Femur (tissue), 1 donor: ENCODE measurements around the gene AHRR.

Experiments used
- DNase-seq: peaks from one replicate; pipeline ENCODE4 v3.0.0-alpha.2; 2017

Gene AHRR

DNA sequence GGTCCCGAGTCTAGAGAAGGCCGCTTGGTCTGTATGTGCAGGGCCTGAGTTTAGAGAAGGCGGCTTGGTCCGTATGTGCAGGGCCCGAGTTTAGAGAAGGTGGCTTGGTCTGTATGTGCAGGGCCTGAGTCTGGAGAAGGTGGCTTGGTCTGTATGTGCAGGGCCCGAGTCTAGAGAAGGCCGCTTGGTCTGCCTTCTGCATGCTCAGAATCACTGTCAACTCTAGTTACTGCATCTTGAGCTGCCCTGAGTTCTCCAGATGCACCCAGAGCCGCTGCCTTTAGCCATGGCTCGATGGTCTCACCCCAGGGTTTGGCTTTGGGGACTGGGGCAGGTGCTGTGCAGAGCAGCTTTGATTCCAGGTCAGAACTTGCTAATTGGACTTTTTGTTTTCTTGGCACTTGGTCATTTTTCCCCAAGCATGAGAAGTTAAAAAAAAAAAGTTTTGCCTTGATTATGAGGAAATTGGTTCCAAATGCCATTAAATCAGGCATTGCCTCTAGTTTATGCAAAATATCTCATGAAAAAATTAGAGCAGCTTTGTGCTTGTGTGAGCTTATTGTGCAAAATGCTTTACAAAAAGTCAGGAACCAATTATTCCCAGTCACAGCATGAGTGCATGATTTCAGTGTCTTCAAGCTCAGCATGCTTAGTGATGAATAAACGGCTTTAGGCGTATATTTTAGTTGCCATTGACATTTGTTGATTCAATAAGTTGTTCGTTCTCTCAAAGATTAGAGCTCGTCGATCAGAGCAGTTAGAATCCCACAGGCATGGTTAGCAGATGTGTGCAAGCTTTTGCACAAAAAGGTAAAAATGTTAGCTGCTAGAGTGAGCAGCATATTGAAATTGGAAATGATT lies 96.0 kb downstream of the AHRR start:
- no peak for DNase-seq

- peak; percentile 65 for DNase-seq
Observed at GRCh38 chr5:418162-419121, 96.9 kb downstream of the AHRR start.

- no peak for DNase-seq
Observed at GRCh38 chr5:419970-420369, 98.5 kb downstream of the AHRR start.

DNA sequence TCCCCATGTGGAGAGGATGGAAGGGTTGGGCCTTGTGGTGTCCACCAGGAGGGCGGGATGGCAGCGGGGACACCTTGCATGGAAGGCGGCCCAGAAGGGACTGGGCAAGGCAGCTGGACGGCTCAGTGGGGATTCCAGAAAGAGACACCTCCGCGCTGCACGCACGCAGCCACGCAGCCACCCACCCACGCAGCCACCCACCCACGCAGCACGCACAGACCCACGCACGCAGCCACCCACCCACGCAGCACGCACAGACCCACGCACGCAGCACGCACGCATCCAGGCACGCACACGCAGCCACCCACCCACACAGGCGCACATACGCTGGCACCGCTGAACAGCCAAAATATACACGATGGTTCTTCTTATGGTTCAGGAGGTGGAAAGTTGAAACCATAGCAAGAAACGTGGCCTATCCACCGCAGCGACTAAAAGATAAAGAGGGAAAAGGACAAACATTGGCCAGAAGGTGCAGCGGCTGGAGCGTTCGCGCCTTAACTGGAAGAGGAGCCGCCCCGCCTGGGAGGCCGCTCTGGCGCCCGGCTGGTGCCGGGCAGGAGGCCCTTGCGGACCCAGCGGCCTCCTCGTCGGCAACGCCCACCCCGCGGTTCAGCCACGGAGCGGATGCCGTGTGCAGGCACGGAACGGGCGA lies 99.2 kb downstream of the AHRR start:
- DNase-seq, result no peak

DNA sequence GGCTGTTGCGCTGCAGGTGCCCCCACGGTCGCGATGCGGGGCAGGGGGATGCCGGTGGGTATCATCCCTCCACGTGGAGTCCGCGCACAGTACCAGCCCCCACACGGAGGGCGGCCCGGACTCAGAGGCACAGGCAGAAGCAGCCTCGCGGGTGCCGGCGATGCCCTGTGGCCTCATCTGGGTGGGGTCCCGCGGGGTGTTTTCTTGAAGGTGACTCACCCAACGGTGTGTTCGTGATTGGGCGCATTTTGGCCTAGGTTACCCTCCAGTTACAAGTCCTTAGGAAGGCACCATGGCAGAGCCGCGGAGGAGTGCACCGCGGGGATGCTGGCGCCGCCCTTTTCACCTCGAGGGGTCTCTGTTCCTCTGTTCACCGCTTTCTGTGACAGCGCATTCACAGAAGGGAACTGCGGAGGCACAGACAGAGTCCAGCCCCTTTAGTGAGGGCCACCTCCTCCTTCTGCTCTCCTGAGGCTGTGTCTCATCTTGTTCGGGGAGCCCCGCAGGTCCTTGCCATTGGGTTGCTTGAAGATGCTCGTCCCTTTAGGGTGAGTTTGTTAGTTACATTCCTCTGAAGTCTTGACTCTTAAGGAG lies 99.9 kb downstream of the AHRR start:
- no peak for DNase-seq

GRCh38 chr5:421901-422300 lies 100.4 kb downstream of the AHRR start:
- no peak for DNase-seq

DNA sequence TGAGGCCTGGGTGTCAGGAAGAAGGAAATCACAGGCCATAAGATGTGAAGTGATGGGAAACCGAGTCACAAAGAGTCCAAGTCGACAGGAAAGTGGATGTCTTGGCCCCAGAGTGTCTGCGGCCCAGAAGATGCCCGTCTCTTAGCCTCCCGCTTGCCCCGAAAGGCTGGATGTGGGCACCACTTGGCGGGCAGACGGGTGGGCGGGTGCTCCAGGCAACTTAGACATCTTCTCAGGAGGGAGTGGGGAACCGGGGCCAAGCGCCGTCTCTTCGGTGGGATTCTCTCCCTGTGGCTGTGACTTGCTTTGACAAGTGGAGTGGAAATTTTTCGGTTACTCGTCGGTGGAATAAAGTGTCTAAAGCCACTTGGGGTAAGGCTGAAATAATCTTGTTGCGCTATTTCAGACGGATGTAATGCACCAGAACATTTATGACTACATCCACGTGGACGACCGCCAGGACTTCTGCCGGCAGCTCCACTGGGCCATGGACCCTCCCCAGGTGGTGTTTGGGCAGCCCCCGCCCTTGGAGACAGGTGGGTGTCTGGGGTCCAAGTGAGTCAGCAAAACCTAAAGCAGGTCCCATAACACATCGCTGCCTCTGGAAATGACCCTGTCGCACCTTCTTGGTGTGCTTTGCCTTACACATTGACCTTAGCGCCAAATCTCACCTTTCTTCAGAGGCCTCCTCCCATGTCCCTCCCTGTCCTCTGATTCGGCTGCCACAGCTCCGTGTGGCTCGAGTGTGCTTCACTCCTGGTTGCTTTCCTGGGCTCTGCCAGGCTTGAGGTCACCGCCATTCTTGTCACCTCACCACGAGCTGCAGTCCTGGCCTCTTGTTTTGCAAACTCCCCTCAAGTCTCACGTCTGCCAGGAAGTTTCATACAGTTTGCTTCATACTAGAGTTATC lies 101.1 kb downstream of the AHRR start:
- DNase-seq, result no peak

- no peak for DNase-seq
Observed at GRCh38 chr5:423233-423565, 101.7 kb downstream of the AHRR start.

DNA sequence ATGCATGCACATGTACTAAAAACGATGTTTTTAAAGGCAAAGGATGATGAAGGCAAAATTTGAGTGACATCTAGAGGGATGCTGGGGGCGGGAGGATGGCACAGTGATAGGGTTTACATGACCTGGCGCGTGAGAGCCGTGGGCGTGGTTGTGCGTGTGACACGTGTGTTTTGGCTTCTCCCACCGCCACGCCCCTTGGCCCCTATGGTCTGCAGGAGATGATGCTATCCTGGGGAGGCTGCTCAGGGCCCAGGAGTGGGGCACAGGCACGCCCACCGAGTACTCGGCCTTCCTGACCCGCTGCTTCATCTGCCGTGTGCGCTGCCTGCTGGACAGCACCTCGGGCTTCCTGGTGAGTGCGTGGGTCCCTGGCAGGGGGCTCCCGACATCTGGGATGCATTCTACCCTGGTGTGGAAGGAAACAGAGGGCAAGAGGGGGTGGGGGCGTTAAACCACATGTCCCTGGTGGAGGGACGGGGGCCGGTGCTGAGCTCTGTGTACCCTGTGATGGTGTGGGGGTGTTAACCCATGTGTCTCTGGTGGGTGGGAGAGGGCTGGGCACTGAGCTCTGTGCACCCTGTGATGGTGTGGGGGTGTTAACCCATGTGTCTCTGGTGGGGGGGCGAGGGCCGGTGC lies 102.2 kb downstream of the AHRR start:
- DNase-seq, result no peak

GRCh38 chr5:424301-425110 lies 103.0 kb downstream of the AHRR start:
- DNase-seq, result no peak

GRCh38 chr5:425714-426113 lies 104.2 kb downstream of the AHRR start:
- no peak for DNase-seq

DNA sequence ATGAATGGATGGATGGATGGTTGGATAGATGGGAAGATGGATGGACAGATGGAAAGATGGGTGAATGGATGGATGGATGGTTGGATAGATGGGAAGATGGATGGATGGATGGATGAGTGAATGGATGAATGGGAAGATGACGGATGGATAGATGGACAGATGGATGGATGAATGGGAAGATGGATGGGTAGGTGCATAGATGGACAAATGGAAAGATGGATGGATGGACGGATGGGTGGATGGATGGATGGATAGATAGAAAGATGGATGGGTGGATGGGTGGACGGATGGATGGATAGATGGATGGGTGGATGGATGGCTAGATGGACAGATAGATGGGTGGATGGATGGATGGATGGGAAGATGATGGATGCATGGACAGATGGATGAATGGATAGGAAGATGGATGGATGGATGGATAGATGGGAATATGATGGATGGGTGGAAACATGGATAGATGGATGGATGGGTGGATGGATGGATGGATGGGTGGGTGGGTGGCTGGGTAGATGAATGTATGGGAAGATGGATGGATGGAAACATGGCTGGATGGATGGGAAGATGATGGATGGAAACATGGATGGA lies 105.0 kb downstream of the AHRR start:
- DNase-seq, result no peak

GRCh38 chr5:427415-428087 lies 106.0 kb downstream of the AHRR start:
- no peak for DNase-seq

GRCh38 chr5:428219-428618 lies 106.7 kb downstream of the AHRR start:
- DNase-seq, result no peak

DNA sequence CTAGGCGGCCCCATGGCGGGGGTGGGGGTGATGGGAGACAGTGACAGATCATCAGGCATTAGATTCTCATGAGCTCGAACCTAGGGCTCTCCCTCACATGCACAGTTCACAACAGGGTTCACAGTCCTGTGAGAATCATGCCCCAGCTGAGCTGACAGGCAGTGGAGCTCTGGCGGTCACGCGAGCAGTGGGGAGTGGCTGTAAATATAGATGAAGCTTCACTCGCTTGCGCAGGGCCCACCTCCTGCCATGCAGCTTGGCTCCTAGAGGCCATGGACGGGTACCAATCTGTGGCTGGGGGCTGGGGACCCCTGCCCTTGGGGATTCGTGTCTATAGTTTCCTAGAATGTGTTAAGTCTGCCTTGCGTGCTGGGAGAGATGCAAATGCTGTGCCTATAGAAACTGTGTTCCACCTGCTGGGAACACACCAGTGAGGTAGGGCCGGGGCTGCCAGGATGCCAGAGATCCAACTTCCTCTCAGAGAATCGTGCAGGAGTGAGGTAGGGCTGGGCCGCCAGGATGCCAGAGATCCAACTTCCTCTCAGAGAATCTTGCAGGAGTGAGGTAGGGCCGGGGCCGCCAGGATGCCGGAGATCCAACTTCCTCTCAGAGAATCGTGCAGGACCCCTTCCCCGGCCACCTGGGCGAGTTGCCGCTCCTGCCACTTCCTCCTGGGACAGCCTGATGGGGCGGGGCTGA lies 107.4 kb downstream of the AHRR start:
- DNase-seq, result no peak

GRCh38 chr5:429453-430188 lies 108.1 kb downstream of the AHRR start:
- peak; percentile 76 for DNase-seq

DNA sequence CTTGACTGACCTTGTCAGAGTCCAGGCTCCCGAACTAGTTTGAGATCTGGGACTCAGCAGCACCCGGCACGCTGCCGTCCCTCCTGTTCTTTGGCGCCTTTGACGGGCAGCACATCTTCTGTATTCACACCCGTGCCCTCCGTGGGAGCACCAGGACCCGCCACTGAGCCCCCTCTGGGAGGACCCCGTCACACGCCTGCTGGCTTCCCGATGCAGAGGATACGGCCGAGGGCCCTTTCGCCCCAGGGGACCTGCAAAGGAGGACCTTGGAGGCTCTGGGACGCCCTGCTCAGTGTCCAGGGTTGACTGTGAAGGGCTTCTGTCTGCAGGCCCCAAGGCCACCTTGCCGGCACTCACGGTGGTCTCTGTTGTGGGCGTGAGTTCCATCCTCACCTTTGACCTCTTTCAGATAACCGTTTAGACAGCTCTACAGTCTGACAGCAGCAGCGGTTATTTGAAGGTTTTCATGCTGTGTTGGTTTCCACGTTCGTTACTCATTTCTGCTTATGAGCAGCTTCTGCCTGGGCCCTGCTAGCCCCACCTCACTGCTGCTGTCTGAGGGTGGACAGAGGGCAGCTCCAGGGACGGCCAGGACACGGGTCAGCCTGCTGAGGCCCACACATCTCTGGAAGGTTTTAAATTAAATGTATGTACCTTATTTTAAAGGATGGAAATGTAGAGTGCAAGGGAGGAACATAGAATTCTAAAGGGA lies 108.9 kb downstream of the AHRR start:
- DNase-seq, result no peak
